ENCODE data around the gene SDK1. TPM values are rescaled to one million over a fixed set of nuclear protein-coding genes. Genes with fewer than 3 reads are reported as not detected.

The SDK1 gene
- total and polyA plus RNA-seq, 4 donors = 0.12 to 0.47 (median 0.36) TPM

DNA sequence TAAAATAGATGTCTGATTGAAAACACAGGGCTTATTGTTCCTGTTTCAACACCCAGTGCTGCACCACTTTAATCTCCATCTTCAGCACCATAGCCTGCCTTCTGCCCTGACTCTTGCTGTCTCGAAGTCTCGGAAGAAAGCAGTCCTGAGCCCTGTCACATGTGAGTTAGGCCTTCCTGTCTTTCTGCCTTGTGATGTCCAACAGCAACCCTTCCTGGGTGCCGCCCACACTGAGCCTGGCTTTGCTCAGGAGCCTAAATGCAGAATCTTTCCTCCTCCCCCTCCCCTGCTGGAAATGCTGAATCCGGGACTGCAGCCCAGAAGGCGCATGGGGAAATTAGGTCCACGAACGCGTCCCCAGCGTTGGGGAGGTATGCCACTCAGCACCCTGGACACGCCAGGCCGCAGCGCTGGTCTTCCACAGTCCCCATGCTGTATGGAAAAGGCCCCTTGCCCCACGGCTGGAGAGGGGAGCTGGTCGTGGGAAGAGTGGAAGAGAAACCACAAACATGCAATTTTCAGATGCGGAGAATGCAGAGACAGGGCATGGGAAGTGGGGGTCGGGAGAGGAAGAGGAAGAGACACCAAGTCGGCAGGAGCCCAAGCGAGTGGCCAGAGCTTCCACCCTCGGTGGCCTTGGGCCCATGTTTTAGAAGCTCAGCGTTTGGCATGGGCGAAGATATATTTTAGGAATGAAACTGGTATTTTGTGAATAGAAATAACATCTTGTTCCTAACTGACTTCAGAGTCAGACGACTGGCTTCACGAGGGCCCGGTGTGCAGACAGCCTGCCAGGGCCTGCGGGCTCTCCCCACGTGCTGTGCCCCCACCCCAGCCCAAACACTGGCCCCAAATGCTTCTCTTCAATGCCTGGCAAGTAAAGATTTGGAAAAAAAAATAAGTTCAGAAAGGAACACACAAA is 724.9 kb downstream of the SDK1 start:
- no peak overlapping the region for H3K27ac ChIP-seq (ENCODE audit: low read depth in 1 of 2, low read length in 2 of 2)

GRCh38 chr7:4026941-4027486 is 726.0 kb downstream of the SDK1 start:
- no peak overlapping the region for H3K4me3 ChIP-seq (ENCODE audit: low read depth in 1 of 3, low read length in 3 of 3)
- peak; percentile 14 for DNase-seq (ENCODE audit: low spot score)
- H3K36me3 ChIP-seq (ENCODE audit: control insufficient read depth in 4 of 4, insufficient read depth in 3 of 4, low read depth in 1 of 4, low read length in 3 of 4) = no peaks in the 10 kb centered on the region
- H3K27ac ChIP-seq (ENCODE audit: low read depth in 1 of 2, low read length in 2 of 2) = no peak overlapping the region
- TF ChIP-seq RXRA (IDR thresholded peaks at IDR 0.05) = no peak
- TF ChIP-seq YY1 (IDR thresholded peaks at IDR 0.05) = no peak
- no peak for TF ChIP-seq TAF1 (conservative IDR thresholded peaks at IDR 0.05)
- no peak for TF ChIP-seq MAX (IDR thresholded peaks at IDR 0.05)
- no peak for TF ChIP-seq REST (IDR thresholded peaks at IDR 0.05)
- TF ChIP-seq, protein P1, sequence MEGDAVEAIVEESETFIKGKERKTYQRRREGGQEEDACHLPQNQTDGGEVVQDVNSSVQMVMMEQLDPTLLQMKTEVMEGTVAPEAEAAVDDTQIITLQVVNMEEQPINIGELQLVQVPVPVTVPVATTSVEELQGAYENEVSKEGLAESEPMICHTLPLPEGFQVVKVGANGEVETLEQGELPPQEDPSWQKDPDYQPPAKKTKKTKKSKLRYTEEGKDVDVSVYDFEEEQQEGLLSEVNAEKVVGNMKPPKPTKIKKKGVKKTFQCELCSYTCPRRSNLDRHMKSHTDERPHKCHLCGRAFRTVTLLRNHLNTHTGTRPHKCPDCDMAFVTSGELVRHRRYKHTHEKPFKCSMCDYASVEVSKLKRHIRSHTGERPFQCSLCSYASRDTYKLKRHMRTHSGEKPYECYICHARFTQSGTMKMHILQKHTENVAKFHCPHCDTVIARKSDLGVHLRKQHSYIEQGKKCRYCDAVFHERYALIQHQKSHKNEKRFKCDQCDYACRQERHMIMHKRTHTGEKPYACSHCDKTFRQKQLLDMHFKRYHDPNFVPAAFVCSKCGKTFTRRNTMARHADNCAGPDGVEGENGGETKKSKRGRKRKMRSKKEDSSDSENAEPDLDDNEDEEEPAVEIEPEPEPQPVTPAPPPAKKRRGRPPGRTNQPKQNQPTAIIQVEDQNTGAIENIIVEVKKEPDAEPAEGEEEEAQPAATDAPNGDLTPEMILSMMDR (IDR thresholded peaks at IDR 0.05; ENCODE audit: low read depth, low read length, missing input control) = no peak
- no peak for TF ChIP-seq HNF4A (conservative IDR thresholded peaks at IDR 0.05)
- TF ChIP-seq HNF4G (IDR thresholded peaks at IDR 0.05) = no peak
- no peak for TF ChIP-seq JUND (IDR thresholded peaks at IDR 0.05)
- H3K4me1 ChIP-seq (ENCODE audit: control insufficient read depth in 4 of 4, insufficient read depth in 4 of 4, low read length in 3 of 4) = no peaks in the 10 kb centered on the region
- H3K27me3 ChIP-seq (ENCODE audit: control insufficient read depth in 4 of 4, insufficient read depth in 4 of 4, low read length in 3 of 4) = peaks cover 0 to 2% (median 0%) of the 10 kb centered on the region in 4 donors
- H3K9me3 ChIP-seq (ENCODE audit: control insufficient read depth in 4 of 4, low read length in 3 of 4) = no peaks in the 10 kb centered on the region
- WGBS = 92% methylated on average over 10 of the region's 10 CpGs
- H3K9ac ChIP-seq (ENCODE audit: low read depth in 1 of 2, low read length in 2 of 2) = no peak overlapping the region

More for the DNA sequence above, 724.9 kb downstream of the SDK1 start:
- no peak overlapping the region for H3K4me3 ChIP-seq (ENCODE audit: low read depth in 1 of 3, low read length in 3 of 3)
- WGBS = 81% methylated on average over 26 of the region's 26 CpGs
- no peak for TF ChIP-seq FOXA1 (IDR thresholded peaks at IDR 0.05)
- H3K4me1 ChIP-seq (ENCODE audit: control insufficient read depth in 4 of 4, insufficient read depth in 4 of 4, low read length in 3 of 4) = no peaks in the 10 kb centered on the region
- H3K27me3 ChIP-seq (ENCODE audit: control insufficient read depth in 4 of 4, insufficient read depth in 4 of 4, low read length in 3 of 4) = peaks cover 0 to 2% (median 0%) of the 10 kb centered on the region in 4 donors
- peaks cover 0 to 2% (median 0%) of the 10 kb centered on the region in 4 donors for H3K9me3 ChIP-seq (ENCODE audit: control insufficient read depth in 4 of 4, low read length in 3 of 4)
- H3K36me3 ChIP-seq (ENCODE audit: control insufficient read depth in 4 of 4, insufficient read depth in 3 of 4, low read depth in 1 of 4, low read length in 3 of 4) = no peaks in the 10 kb centered on the region
- peak; percentile 19 for DNase-seq (ENCODE audit: low spot score)
- H3K9ac ChIP-seq (ENCODE audit: low read depth in 1 of 2, low read length in 2 of 2) = no peak overlapping the region

DNA sequence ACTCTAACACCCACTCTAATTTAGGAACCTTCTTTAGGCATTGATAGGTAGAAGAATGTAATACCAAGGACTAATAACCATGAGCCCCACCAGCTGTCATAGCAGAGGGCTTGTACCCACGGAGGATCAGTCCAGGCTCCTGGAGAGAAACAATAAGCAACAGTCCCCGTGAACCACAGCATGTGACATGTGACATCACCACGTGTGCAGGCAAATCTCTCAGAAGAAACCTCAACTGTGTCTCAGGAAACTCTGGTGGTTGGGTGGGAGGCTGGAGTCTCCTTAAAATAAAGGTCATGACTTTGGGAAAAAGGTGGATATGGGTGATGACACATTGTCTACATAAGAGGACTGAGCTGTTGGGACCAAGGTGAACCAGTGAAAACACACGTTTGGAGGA is 727.2 kb downstream of the SDK1 start:
- 75% methylated on average over 4 of the region's 4 CpGs for WGBS
- no peak for TF ChIP-seq RAD21 (IDR thresholded peaks at IDR 0.05)
- no peak for TF ChIP-seq RXRA (IDR thresholded peaks at IDR 0.05)
- no peak for TF ChIP-seq NR2F2 (IDR thresholded peaks at IDR 0.05)
- TF ChIP-seq JUND (IDR thresholded peaks at IDR 0.05) = no peak
- TF ChIP-seq, protein P1 (IDR thresholded peaks at IDR 0.05; ENCODE audit: low read depth, low read length, missing input control) = no peak
- TF ChIP-seq SP1 (IDR thresholded peaks at IDR 0.05) = no peak
- no peak for TF ChIP-seq FOXA1 (IDR thresholded peaks at IDR 0.05)
- TF ChIP-seq TAF1 (conservative IDR thresholded peaks at IDR 0.05) = no peak
- Histone ChIP-seq H3K36me3 (ENCODE audit: control insufficient read depth in 4 of 4, insufficient read depth in 3 of 4, low read depth in 1 of 4, low read length in 3 of 4) (no peaks in the 10 kb centered on the region), H3K9ac (ENCODE audit: low read depth in 1 of 2, low read length in 2 of 2) (no peak overlapping the region), H3K27ac (ENCODE audit: low read depth in 1 of 2, low read length in 2 of 2) (no peak overlapping the region), H3K4me3 (ENCODE audit: low read depth in 1 of 3, low read length in 3 of 3) (no peak overlapping the region), H3K4me1 (ENCODE audit: control insufficient read depth in 4 of 4, insufficient read depth in 4 of 4, low read length in 3 of 4) (no peaks in the 10 kb centered on the region), H3K27me3 (ENCODE audit: control insufficient read depth in 4 of 4, insufficient read depth in 4 of 4, low read length in 3 of 4) (peaks cover 0 to 3% (median under 1%) of the 10 kb centered on the region in 4 donors), H3K9me3 (ENCODE audit: control insufficient read depth in 4 of 4, low read length in 3 of 4) (no peaks in the 10 kb centered on the region)
- DNase-seq (ENCODE audit: low spot score) = peak; percentile 14

Data from liver (tissue), 9 donors.